AG10803 (cell line): ENCODE results near the gene EHBP1.

Source experiments
- DNase-seq: peaks from one replicate; pipeline ENCODE4 v3.0.0; 2010; ENCODE audit warnings: low read depth
- H3K4me3 ChIP-seq: 2 replicates; pipeline ENCODE4 v1.5.1; 2011; ENCODE audit warnings: mild to moderate bottlenecking, low read length, control low read depth
- TF ChIP-seq, protein P1 (sequence below): conservative IDR thresholded peaks from 2 replicates; pipeline ENCODE4 v1.5.1; 2011; ENCODE audit warnings: mild to moderate bottlenecking, low read length, control low read depth, inconsistent platforms

EHBP1 gene

DNA sequence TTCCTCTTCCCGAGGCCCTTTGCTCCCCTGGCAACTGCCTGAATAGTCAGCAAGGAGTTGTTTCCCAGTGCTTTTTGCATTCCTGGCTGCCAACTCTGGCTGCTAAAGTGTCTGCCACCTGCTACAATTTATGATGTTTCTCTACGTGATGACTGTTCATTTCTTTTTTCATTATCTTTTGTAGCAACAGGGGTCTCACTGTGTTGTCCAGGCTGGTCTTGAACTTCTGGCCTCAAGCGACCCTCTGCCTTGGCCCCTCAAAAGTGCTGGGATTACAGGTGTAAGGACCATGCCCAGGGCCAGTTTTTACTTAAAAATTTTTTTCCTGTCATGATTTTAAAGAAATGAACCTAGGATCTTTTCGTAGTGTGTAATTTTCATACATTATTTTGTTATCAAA lies 11.3 kb downstream of the EHBP1 start:
- no peak overlapping the region for H3K4me3 ChIP-seq
- no peak for DNase-seq
- TF ChIP-seq, protein P1, sequence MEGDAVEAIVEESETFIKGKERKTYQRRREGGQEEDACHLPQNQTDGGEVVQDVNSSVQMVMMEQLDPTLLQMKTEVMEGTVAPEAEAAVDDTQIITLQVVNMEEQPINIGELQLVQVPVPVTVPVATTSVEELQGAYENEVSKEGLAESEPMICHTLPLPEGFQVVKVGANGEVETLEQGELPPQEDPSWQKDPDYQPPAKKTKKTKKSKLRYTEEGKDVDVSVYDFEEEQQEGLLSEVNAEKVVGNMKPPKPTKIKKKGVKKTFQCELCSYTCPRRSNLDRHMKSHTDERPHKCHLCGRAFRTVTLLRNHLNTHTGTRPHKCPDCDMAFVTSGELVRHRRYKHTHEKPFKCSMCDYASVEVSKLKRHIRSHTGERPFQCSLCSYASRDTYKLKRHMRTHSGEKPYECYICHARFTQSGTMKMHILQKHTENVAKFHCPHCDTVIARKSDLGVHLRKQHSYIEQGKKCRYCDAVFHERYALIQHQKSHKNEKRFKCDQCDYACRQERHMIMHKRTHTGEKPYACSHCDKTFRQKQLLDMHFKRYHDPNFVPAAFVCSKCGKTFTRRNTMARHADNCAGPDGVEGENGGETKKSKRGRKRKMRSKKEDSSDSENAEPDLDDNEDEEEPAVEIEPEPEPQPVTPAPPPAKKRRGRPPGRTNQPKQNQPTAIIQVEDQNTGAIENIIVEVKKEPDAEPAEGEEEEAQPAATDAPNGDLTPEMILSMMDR: no peak

DNA sequence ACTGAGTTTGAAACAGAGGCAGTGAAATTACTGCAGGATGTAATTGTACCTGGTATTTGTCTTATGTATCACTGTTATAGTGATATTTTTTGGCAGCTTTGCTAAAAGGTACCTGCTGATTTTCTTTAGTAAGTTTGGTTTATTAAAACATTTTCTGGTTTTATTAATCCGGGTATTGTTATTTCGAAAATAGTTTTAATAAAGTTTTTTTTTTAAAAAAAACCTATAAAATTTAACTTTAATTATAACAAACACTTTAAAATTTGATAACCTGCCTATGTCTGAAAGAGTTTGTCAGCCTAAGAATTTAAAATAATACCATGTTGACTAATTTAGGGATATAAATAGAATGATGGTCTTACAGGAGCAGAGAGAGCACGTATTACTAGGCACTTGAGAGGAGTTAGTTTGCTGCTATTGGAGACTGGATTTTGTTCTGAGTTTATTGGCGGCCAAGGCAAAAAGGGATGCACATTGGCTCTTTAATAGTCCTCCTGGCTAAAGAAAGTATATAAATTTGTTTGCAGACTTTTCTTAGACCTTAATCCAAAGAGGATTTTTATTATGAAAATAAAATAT lies 12.1 kb downstream of the EHBP1 start:
- TF ChIP-seq, protein P1: no peak
- DNase-seq: no peak
- no peak overlapping the region for H3K4me3 ChIP-seq

DNA sequence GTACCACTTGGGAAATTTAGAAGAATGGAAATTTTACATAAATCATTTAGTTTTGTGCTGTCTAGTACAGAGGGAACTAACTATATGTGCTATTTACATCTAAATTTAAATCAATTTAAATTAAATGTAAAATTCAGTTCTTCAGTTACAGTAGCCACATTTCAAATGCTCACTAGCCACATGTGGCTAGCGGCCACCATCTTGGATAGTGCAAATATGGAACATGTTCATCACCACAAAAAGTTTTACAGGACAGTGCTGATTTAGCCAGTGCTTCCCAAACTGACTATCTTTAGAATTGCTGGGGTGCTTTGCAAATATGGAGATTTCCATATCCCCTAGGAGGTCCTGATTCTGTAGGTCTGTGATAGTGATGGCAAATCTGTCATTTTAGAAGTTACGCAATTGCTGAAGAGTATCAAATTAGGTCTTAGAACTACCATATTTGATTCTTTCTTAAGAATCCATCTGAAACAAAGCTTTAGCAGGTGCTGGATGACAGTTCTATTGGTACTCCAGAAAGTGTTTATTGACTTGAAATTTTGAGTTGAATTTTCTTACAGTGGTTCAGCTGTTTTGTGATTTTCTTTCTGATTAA lies 12.8 kb downstream of the EHBP1 start:
- H3K4me3 ChIP-seq: no peak overlapping the region
- TF ChIP-seq, protein P1: no peak
- no peak for DNase-seq

DNA sequence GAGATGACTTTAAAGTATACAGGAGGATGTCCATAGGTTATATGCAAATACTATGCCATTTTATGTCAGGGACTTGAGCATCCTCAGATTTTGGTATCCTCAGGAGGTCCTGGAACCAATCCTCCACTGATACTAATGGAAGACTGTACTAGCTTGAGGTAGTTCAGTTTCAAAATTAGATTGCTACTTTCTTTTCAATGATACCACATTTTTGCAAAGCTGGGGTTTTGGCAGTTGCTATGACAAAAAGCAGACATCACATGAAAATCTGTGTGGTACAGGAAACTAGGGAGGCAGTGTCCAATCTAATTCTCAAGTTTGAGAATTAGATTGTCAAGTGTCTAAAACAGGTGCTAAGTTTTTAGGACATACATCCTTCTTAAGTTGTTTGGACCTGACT lies 14.2 kb downstream of the EHBP1 start:
- TF ChIP-seq, protein P1: no peak

DNA sequence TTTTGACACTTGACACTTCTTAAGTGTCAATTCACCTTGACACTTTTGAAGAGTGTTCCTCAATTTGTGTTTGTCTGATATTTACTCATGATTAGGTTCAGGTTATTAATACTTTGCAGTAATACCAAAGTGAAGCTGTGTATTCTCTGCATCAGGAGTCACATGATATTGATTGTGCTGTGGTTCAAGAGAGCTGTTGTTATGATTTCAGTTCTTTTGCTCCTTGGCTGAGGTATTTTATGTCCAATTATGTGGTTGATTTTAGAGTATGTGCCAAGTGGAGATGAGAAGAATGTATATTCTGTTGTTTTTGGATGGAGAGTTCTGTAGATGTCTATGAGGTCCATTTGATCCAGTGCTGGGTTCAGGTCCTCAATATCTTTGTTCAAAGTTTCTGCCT lies 17.2 kb downstream of the EHBP1 start:
- TF ChIP-seq, protein P1: no peak
- no peak overlapping the region for H3K4me3 ChIP-seq
- DNase-seq: no peak

More for the DNA sequence above, 14.2 kb downstream of the EHBP1 start:
- H3K4me3 ChIP-seq: no peak overlapping the region
- DNase-seq: no peak

DNA sequence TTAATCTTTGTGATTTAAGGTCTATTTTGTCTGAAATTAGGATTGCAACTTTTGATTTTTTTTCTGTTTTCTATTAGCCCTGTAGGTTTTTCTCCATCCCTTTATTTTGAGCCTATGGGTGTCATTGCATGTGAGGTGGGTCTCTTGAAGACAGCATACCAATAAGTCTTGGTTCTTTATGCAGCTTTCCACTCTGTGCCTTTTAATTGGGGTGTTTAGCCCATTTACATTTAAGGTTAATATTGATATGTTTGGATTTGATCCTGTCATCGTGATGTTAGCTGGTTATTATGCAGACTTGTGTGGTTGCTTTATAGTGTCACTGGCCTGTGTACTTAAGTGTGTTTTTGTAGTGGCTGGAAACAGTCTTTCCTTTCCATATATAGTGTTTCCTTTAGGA lies 17.7 kb downstream of the EHBP1 start:
- no peak overlapping the region for H3K4me3 ChIP-seq
- DNase-seq: no peak
- TF ChIP-seq, protein P1: no peak

DNA sequence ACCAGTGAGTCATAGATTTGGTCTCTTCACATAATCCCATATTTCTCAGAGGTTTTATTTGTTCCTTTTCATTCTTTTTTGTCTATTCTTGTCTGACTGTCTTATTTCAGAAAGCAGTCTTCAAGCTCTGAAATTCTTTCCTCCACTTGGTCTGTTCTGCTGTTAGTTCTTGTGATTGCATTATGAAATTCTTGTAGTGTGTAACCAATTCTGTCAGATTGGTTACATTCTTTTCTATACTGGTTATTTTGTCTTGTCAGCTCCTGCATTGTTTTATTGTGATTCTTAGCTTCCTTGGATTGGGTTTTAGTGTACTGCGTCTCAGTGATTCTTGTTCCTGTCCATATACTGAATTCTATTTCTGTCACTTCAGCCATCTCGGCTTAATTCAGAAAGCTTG lies 18.6 kb downstream of the EHBP1 start:
- TF ChIP-seq, protein P1: no peak
- no peak for DNase-seq
- no peak overlapping the region for H3K4me3 ChIP-seq
